ENCODE data around the gene CADPS.

Gene CADPS

GRCh38 chr3:62732183-62732904 lies 142.9 kb downstream of the CADPS start:
- DNase-seq = no peak

- no peak for DNase-seq
Observed at GRCh38 chr3:62727981-62728380, 147.2 kb downstream of the CADPS start.

GRCh38 chr3:62727536-62727935 lies 147.7 kb downstream of the CADPS start:
- no peak for DNase-seq

- DNase-seq = no peak
Observed at GRCh38 chr3:62724503-62724902, 150.7 kb downstream of the CADPS start.

- no peak for DNase-seq
Observed at GRCh38 chr3:62723914-62724217, 151.3 kb downstream of the CADPS start.

- no peak for DNase-seq
Observed at GRCh38 chr3:62723166-62723913, 151.9 kb downstream of the CADPS start.

- DNase-seq = no peak
Observed at GRCh38 chr3:62722344-62722743, 152.9 kb downstream of the CADPS start.

GRCh38 chr3:62718515-62719320 lies 156.5 kb downstream of the CADPS start:
- DNase-seq = no peak

- no peak for DNase-seq
Observed at GRCh38 chr3:62718011-62718410, 157.2 kb downstream of the CADPS start.

GRCh38 chr3:62712746-62713145 lies 162.5 kb downstream of the CADPS start:
- no peak for DNase-seq

- no peak for DNase-seq
Observed at GRCh38 chr3:62710751-62711150, 164.5 kb downstream of the CADPS start.

GRCh38 chr3:62708638-62709373 lies 166.4 kb downstream of the CADPS start:
- DNase-seq = no peak

- no peak for DNase-seq
Observed at GRCh38 chr3:62705721-62706120, 169.5 kb downstream of the CADPS start.

GRCh38 chr3:62703451-62704167 lies 171.6 kb downstream of the CADPS start:
- DNase-seq = no peak

GRCh38 chr3:62700357-62700756 lies 174.9 kb downstream of the CADPS start:
- DNase-seq = no peak

- DNase-seq = no peak
Observed at GRCh38 chr3:62699728-62700127, 175.5 kb downstream of the CADPS start.

- no peak for DNase-seq
Observed at GRCh38 chr3:62696011-62696410, 179.2 kb downstream of the CADPS start.

- no peak for DNase-seq
Observed at GRCh38 chr3:62688812-62689211, 186.4 kb downstream of the CADPS start.

GRCh38 chr3:62688050-62688449 lies 187.2 kb downstream of the CADPS start:
- no peak for DNase-seq

- no peak for DNase-seq
Observed at GRCh38 chr3:62686503-62687294, 188.5 kb downstream of the CADPS start.

- no peak for DNase-seq
Observed at GRCh38 chr3:62682826-62683225, 192.4 kb downstream of the CADPS start.

GRCh38 chr3:62679988-62680387 lies 195.2 kb downstream of the CADPS start:
- no peak for DNase-seq
